Testis (tissue), 2 donors: ENCODE measurements around the gene LUZP4.

Experiments used
- POLR2A ChIP-seq: fragments of 450-650 bp; IDR thresholded peaks from one replicate; pipeline ENCODE4 v1.6.1; 2017; ENCODE audit warnings: antibody characterized with exemption, mild to moderate bottlenecking, moderate library complexity
- TF ChIP-seq, protein P1 (sequence below), 3 experiments: fragments of 450-650 bp in 2 of 3; fragments of 200-600 bp in 1 of 3; sonication (generic) in 1 of 3; IDR thresholded peaks; one replicate each; pipeline ENCODE4 v1.5.1; 2016 to 2019; ENCODE audit warnings: antibody characterized with exemption in 3 of 3, mild to moderate bottlenecking in 2 of 3, moderate library complexity in 1 of 3

DNA sequence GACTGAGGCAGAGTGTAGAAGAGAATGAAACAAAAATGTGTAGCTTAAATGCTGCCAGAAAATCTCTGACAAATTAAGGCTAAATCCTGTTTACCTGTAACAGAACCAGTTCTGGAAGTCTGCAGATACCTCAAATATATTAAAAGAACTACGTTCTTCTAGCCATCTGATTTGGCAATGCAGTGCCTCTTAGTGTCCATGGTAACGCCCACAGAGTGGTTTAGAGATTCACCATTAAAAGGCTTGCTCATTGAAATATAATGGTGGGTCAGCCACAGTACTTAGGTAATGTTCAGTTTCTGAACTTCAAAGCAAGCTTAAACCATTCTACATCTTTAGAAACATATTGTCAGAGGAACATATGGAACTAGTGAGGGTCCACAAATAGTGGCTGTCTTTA, 23.2 kb upstream of the LUZP4 start:
- TF ChIP-seq, protein P1, sequence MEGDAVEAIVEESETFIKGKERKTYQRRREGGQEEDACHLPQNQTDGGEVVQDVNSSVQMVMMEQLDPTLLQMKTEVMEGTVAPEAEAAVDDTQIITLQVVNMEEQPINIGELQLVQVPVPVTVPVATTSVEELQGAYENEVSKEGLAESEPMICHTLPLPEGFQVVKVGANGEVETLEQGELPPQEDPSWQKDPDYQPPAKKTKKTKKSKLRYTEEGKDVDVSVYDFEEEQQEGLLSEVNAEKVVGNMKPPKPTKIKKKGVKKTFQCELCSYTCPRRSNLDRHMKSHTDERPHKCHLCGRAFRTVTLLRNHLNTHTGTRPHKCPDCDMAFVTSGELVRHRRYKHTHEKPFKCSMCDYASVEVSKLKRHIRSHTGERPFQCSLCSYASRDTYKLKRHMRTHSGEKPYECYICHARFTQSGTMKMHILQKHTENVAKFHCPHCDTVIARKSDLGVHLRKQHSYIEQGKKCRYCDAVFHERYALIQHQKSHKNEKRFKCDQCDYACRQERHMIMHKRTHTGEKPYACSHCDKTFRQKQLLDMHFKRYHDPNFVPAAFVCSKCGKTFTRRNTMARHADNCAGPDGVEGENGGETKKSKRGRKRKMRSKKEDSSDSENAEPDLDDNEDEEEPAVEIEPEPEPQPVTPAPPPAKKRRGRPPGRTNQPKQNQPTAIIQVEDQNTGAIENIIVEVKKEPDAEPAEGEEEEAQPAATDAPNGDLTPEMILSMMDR (IDR thresholded peaks at IDR 0.05): no peak
- no peak for TF ChIP-seq POLR2A
